Fibroblast of lung (primary cell): ENCODE data around the gene CLEC5A.

Experiments used
- CTCF ChIP-seq, 2 donors: IDR thresholded peaks in 1 of 2; conservative IDR thresholded peaks in 1 of 2; 1 replicate in 1 of 2; 2 replicates in 1 of 2; pipeline ENCODE4 v1.5.1; 2011 to 2012; ENCODE audit warnings: low read length in 2 of 2, control low read depth in 1 of 2, inconsistent platforms in 1 of 2, low read depth in 1 of 2, mild to moderate bottlenecking in 1 of 2
- EZH2 ChIP-seq: IDR thresholded peaks from 2 replicates; pipeline ENCODE4 v1.5.1; 2012; ENCODE audit warnings: low read length, control low read depth, mild to moderate bottlenecking; ENCODE audit errors: missing control alignments

GRCh38 chr7:141916099-141916498 lies 30.7 kb downstream of the CLEC5A start, which contains the start of gene OR9A4:
- no peak for TF ChIP-seq EZH2
- TF ChIP-seq CTCF (conservative IDR thresholded peaks at IDR 0.05 in 1 of 2, IDR thresholded peaks at IDR 0.05 in 1 of 2; ENCODE audit: low read depth in 1 of 2, low read length in 2 of 2), result no peak
